ENCODE measurements around the gene RFPL1. TPM values are rescaled to one million over a fixed set of nuclear protein-coding genes. Genes with fewer than 3 reads are reported as not detected.

The RFPL1 gene
- total RNA-seq, 1 donor from 2014 or later, result not detected

DNA sequence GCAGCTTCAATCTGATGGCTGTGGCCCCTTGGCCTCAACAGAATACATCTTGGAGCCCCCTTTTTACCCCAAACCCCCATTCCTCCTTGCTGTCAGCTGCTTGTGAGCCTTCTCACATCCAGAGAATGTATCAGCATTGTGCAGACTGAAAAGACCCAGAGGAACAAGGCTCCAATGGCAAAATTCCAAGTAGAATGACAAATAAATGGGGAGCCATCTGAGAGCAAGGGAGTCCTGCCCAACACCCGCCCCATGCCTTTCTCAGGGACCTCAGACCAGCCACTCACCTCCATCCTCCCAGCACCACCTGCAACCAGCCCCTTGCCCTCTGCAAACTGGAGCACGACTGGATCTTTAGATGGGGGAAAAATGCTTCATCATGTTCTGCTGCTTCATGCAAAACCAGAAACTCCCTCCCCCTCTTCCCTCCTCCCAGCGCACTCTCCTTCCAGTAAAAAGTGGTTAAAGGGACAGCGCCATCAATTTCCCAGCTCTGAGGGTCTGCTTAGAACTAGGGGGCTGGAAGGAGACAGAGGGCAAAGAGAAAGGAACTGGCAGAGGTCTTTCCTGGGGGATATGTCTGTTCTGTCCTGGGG, 39.4 kb downstream of the RFPL1 start:
- FAIRE-seq, result no peak
- Histone ChIP-seq H3K27me3 (ENCODE audit: control insufficient read depth, insufficient read depth, low read length) (peaks cover 33% of the 10 kb centered on the region), H3K36me3 (ENCODE audit: control insufficient read depth, insufficient read depth, low read length) (no peaks in the 10 kb centered on the region)

DNA sequence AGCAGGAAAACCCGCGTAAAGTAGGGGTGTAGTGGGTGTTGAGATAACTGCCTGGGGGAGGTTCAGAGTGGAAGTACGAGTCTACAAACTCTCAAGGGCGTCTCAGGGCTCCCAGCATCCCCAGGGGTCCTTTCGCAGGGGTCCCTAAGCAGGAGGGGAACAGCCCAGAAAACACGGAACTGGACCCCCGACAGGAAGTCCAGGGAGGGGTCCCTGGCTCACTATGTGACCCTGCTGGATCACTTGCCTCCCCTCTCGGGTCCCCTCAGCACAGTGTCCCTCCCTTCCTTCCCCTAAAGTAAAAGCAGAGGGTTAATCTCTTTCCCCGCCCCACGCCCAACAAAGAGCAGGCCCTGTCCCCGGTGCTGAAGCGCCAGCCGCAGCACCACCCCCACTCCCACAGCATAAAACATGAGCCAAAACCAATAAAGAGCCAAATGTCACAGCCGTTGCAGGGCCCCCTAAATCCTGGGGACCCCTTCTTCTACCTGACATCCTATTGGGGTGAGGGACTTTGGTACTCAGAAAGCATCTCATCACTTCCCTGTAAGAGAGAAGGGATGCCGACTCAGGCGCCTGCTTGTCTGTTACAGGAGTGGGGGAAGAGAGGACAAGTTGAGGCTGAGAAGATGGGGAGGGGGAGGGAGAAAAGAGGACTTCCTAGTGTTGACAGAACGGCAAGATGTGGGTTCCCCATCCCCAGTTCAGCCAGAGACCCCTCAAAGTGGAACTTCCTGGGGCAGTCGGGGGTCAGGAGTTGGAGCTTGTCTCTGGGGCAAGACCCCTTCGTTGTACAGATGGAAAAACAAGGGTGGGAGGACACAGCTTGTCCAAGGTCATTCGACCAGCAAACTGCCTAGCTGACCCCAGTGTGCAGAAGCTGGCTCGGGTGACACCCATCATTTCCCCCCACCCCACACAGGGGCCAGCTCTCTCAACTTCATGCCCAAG, 40.2 kb downstream of the RFPL1 start:
- TF ChIP-seq, protein P1, sequence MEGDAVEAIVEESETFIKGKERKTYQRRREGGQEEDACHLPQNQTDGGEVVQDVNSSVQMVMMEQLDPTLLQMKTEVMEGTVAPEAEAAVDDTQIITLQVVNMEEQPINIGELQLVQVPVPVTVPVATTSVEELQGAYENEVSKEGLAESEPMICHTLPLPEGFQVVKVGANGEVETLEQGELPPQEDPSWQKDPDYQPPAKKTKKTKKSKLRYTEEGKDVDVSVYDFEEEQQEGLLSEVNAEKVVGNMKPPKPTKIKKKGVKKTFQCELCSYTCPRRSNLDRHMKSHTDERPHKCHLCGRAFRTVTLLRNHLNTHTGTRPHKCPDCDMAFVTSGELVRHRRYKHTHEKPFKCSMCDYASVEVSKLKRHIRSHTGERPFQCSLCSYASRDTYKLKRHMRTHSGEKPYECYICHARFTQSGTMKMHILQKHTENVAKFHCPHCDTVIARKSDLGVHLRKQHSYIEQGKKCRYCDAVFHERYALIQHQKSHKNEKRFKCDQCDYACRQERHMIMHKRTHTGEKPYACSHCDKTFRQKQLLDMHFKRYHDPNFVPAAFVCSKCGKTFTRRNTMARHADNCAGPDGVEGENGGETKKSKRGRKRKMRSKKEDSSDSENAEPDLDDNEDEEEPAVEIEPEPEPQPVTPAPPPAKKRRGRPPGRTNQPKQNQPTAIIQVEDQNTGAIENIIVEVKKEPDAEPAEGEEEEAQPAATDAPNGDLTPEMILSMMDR (IDR thresholded peaks at IDR 0.05; ENCODE audit: insufficient read depth, low read length, severe bottlenecking), result no peak
- DNase-seq (ENCODE audit: low read depth), result no peak
- no peak overlapping the region for H3K4me3 ChIP-seq (ENCODE audit: low read depth, low read length)
- no peak for FAIRE-seq
- peaks cover 33% of the 10 kb centered on the region for H3K27me3 ChIP-seq (ENCODE audit: control insufficient read depth, insufficient read depth, low read length)
- no peaks in the 10 kb centered on the region for H3K36me3 ChIP-seq (ENCODE audit: control insufficient read depth, insufficient read depth, low read length)

More for the DNA sequence above, 39.4 kb downstream of the RFPL1 start:
- TF ChIP-seq, protein P1 (IDR thresholded peaks at IDR 0.05; ENCODE audit: insufficient read depth, low read length, severe bottlenecking), result no peak
- no peak overlapping the region for H3K4me3 ChIP-seq (ENCODE audit: low read depth, low read length)
- DNase-seq (ENCODE audit: low read depth), result no peak

DNA sequence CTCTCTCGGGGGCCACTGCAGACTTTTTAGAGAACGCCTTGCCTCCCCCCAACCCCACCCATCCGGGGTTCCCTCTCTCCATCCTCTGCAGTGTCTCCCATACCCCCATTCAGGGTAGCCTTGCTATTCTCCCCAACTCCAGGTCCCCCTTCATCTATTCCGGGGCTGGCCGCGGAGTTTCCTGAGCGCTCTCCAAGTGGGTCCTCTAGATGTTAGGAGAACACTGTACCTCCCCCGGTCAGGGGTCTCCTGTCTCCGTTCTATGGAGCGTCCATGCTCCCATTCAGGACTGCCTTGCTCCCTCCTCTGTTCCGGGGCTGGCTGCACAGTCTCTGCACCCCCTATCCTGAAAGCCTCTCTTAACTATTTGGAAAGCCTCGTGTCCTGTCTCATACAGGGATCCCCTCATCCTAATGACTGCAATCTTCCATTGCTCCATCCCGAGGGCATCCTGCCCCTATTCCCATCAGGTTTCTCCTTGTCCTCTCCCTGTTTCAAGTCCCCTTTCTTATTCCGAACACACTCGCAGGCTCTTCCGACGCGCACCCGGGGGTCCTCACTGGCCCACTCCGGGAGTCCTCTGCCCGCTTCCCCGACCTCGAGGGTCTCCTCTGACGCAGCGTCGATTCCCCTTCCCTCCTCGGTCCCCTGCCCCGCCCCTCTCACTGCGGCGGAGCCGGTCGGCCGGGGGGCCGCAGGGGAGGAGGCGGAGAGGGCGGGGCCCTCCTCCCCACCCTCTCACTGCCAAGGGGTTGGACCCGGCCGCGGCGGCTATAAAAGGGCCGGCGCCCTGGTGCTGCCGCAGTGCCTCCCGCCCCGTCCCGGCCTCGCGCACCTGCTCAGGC, 41.3 kb downstream of the RFPL1 start, which contains the start of gene NEFH:
NEFH (plus strand) TSS at position 802 of the 845 bp plus-strand sequence. CDS start 45 bp downstream, outside the sequence.
- peaks cover 33% of the 10 kb centered on the region for H3K27me3 ChIP-seq (ENCODE audit: control insufficient read depth, insufficient read depth, low read length)
- H3K36me3 ChIP-seq (ENCODE audit: control insufficient read depth, insufficient read depth, low read length), result no peaks in the 10 kb centered on the region
- TF ChIP-seq, protein P1 (IDR thresholded peaks at IDR 0.05; ENCODE audit: insufficient read depth, low read length, severe bottlenecking), result no peak
- FAIRE-seq (no peak), DNase-seq (ENCODE audit: low read depth) (no peak)
- peak within 1 kb of the TSS; percentile 9 for H3K4me3 ChIP-seq (ENCODE audit: low read depth, low read length)

DNA sequence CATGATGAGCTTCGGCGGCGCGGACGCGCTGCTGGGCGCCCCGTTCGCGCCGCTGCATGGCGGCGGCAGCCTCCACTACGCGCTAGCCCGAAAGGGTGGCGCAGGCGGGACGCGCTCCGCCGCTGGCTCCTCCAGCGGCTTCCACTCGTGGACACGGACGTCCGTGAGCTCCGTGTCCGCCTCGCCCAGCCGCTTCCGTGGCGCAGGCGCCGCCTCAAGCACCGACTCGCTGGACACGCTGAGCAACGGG, 41.8 kb downstream of the RFPL1 start:
- no peak for DNase-seq (ENCODE audit: low read depth)
- peaks cover 33% of the 10 kb centered on the region for H3K27me3 ChIP-seq (ENCODE audit: control insufficient read depth, insufficient read depth, low read length)
- H3K36me3 ChIP-seq (ENCODE audit: control insufficient read depth, insufficient read depth, low read length), result no peaks in the 10 kb centered on the region
- TF ChIP-seq, protein P1 (IDR thresholded peaks at IDR 0.05; ENCODE audit: insufficient read depth, low read length, severe bottlenecking), result no peak
- no peak overlapping the region for H3K4me3 ChIP-seq (ENCODE audit: low read depth, low read length)
- FAIRE-seq, result no peak

DNA sequence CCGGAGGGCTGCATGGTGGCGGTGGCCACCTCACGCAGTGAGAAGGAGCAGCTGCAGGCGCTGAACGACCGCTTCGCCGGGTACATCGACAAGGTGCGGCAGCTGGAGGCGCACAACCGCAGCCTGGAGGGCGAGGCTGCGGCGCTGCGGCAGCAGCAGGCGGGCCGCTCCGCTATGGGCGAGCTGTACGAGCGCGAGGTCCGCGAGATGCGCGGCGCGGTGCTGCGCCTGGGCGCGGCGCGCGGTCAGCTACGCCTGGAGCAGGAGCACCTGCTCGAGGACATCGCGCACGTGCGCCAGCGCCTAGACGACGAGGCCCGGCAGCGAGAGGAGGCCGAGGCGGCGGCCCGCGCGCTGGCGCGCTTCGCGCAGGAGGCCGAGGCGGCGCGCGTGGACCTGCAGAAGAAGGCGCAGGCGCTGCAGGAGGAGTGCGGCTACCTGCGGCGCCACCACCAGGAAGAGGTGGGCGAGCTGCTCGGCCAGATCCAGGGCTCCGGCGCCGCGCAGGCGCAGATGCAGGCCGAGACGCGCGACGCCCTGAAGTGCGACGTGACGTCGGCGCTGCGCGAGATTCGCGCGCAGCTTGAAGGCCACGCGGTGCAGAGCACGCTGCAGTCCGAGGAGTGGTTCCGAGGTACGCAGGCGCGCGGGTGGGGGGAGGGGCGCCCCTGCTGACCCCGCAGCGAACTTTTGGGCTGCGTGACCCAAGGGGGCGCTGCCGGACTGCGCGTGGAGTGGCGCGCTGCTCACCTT, 42.3 kb downstream of the RFPL1 start:
- FAIRE-seq, result no peak
- peak overlapping the region; percentile 9 for H3K4me3 ChIP-seq (ENCODE audit: low read depth, low read length)

More for the DNA sequence above, 42.3 kb downstream of the RFPL1 start:
- Histone ChIP-seq H3K36me3 (ENCODE audit: control insufficient read depth, insufficient read depth, low read length) (no peaks in the 10 kb centered on the region), H3K27me3 (ENCODE audit: control insufficient read depth, insufficient read depth, low read length) (peaks cover 33% of the 10 kb centered on the region)
- TF ChIP-seq, protein P1 (IDR thresholded peaks at IDR 0.05; ENCODE audit: insufficient read depth, low read length, severe bottlenecking), result no peak
- DNase-seq (ENCODE audit: low read depth), result peak; percentile 14

All from bronchial epithelial cell (primary cell).